Activated CD8-positive, alpha-beta T cell treated with anti-CD3 and anti-CD28 coated beads, Interleukin-2, amount 10 ng/mL, durations not matched to agents 7 days and 5 days (primary cell): ENCODE results near the gene MARVELD1. TPM values are rescaled to one million over a fixed set of nuclear protein-coding genes. Genes with fewer than 3 reads are reported as not detected.
"Not testable (repeated sequence)": the region's sequence is repeated elsewhere in the genome, so short reads cannot be mapped to it uniquely, and the experiment has no call there.

ENCODE experiments used
- ATAC-seq: fragments of 150-1000 bp; cut with Tn5 transposase; one replicate; pipeline ENCODE4 v1.10.0; 2021; ENCODE audit warnings: moderate library complexity
- CTCF ChIA-PET: fragments of 350-600 bp; sonication (Branson Sonifier 250); formaldehyde crosslinking; loops from one replicate; lab custom pipeline; 2021; ENCODE audit warnings: antibody characterized with exemption; lab: Charles Lee
- POLR2A ChIA-PET: fragments of 350-600 bp; sonication (Branson Sonifier 250); formaldehyde crosslinking; loops from one replicate; lab custom pipeline; 2021; ENCODE audit warnings: antibody characterized with exemption; lab: Charles Lee
- DNase-seq: peaks from one replicate; pipeline ENCODE4 v3.0.0-alpha.2; 2020
- H3K27ac Mint-ChIP-seq: one replicate; pipeline ENCODE4 v1.8.0; 2021; ENCODE audit warnings: mild to moderate bottlenecking, mixed read lengths
- H3K27me3 Mint-ChIP-seq: one replicate; pipeline ENCODE4 v1.8.0; 2021; ENCODE audit warnings: low read depth, mixed read lengths
- H3K36me3 Mint-ChIP-seq: one replicate; pipeline ENCODE4 v1.8.0; 2021; ENCODE audit warnings: low read depth, mixed read lengths
- H3K4me1 Mint-ChIP-seq: one replicate; pipeline ENCODE4 v1.8.0; 2021; ENCODE audit warnings: low read depth, mixed read lengths
- H3K4me3 Mint-ChIP-seq: one replicate; pipeline ENCODE4 v1.8.0; 2021; ENCODE audit warnings: mild to moderate bottlenecking, mixed read lengths
- H3K9me3 Mint-ChIP-seq: one replicate; pipeline ENCODE4 v1.8.0; 2022; ENCODE audit warnings: mixed read lengths; ENCODE audit not compliant: insufficient read depth
- total RNA-seq, 2 experiments: library from RNA; stranded (reverse); gene quantifications; one replicate each; pipeline ENCODE4 v1.2.3, GENCODE V29; 2021

MARVELD1 gene
- total RNA-seq, 2 experiments from 2014 or later = 2.2 to 2.4 TPM

- POLR2A ChIA-PET, DNase-seq, ATAC-seq: not testable (repeated sequence)
Observed at GRCh38 chr10:97698072-97698655, 15.4 kb upstream of the MARVELD1 start.

GRCh38 chr10:97701438-97702069, 12.0 kb upstream of the MARVELD1 start:
- peak; percentile 70 for DNase-seq
- Mint-ChIP-seq H3K27ac (no peak overlapping the region), H3K4me3 (no peak overlapping the region), H3K4me1 (no peaks in the 10 kb centered on the region), H3K27me3 (peaks cover 18% of the 10 kb centered on the region), H3K9me3 (no peaks in the 10 kb centered on the region), H3K36me3 (no peaks in the 10 kb centered on the region)
- CTCF ChIA-PET = interaction anchor here (0.6 to 6.4 kb wide), 26 partner anchors 8 to 344 kb away, joined by 3 to 75 read pairs (median 7); partner anchors contain the start of genes ANKRD2, AVPI1, MARVELD1 and PI4K2A
- ATAC-seq = peak; percentile 91
- POLR2A ChIA-PET = no interaction called here

More at GRCh38 chr10:97698072-97698655, 15.4 kb upstream of the MARVELD1 start:
- H3K36me3 Mint-ChIP-seq, H3K4me3 Mint-ChIP-seq, H3K9me3 Mint-ChIP-seq, H3K27ac Mint-ChIP-seq, H3K4me1 Mint-ChIP-seq: not testable (repeated sequence)
- CTCF ChIA-PET = interaction anchor here (0.9 to 2.2 kb wide), 7 partner anchors 11 to 33 kb away, joined by 3 to 15 read pairs (median 4); partner anchors contain the start of gene AVPI1
- peaks cover 14% of the 10 kb centered on the region for H3K27me3 Mint-ChIP-seq

GRCh38 chr10:97703398-97704067, 10.0 kb upstream of the MARVELD1 start:
- Mint-ChIP-seq H3K36me3 (no peaks in the 10 kb centered on the region), H3K9me3 (no peaks in the 10 kb centered on the region), H3K27me3 (peaks cover 15% of the 10 kb centered on the region), H3K4me3 (no peak overlapping the region), H3K4me1 (no peaks in the 10 kb centered on the region), H3K27ac (no peak overlapping the region)
- DNase-seq (no peak), ATAC-seq (no peak)
- CTCF ChIA-PET = interaction anchor here (0.8 to 6.4 kb wide), 5 partner anchors 17 to 337 kb away, joined by 3 to 75 read pairs (median 43); partner anchors contain the start of gene AVPI1
- POLR2A ChIA-PET = no interaction called here

- ChIA-PET POLR2A (no interaction called here), CTCF (interaction anchor here (0.6 to 6.4 kb wide), 2 partner anchors 26 to 339 kb away, joined by 3 to 75 read pairs; no protein-coding TSS in a partner anchor)
- H3K4me1 Mint-ChIP-seq = no peaks in the 10 kb centered on the region
- H3K27me3 Mint-ChIP-seq = peaks cover 20% of the 10 kb centered on the region
- no peaks in the 10 kb centered on the region for H3K36me3 Mint-ChIP-seq
- ATAC-seq (no peak), DNase-seq (no peak)
- no peak overlapping the region for H3K27ac Mint-ChIP-seq
- no peaks in the 10 kb centered on the region for H3K9me3 Mint-ChIP-seq
- no peak overlapping the region for H3K4me3 Mint-ChIP-seq
Observed at GRCh38 chr10:97704341-97704740, 9.2 kb upstream of the MARVELD1 start.

GRCh38 chr10:97705006-97705670, 8.4 kb upstream of the MARVELD1 start:
- Mint-ChIP-seq H3K36me3 (no peaks in the 10 kb centered on the region), H3K27ac (no peak overlapping the region), H3K4me3 (no peak overlapping the region), H3K9me3 (no peaks in the 10 kb centered on the region), H3K4me1 (no peaks in the 10 kb centered on the region), H3K27me3 (peaks cover 21% of the 10 kb centered on the region)
- ChIA-PET POLR2A (no interaction called here), CTCF (interaction anchor here (1.2 to 6.4 kb wide), 2 partner anchors 25 to 29 kb away, joined by 3 to 75 read pairs; no protein-coding TSS in a partner anchor)
- no peak for ATAC-seq
- no peak for DNase-seq

GRCh38 chr10:97707134-97707861, 6.2 kb upstream of the MARVELD1 start:
- H3K36me3 Mint-ChIP-seq = no peaks in the 10 kb centered on the region
- CTCF ChIA-PET = interaction anchor here (1.4 to 11.1 kb wide), 3 partner anchors 23 to 25 kb away, joined by 4 to 171 read pairs (median 75); partner anchors contain the start of gene ZFYVE27
- H3K4me3 Mint-ChIP-seq = no peak overlapping the region
- POLR2A ChIA-PET = no interaction called here
- ATAC-seq (no peak), DNase-seq (no peak)
- no peak overlapping the region for H3K27ac Mint-ChIP-seq
- no peaks in the 10 kb centered on the region for H3K4me1 Mint-ChIP-seq
- no peaks in the 10 kb centered on the region for H3K9me3 Mint-ChIP-seq
- H3K27me3 Mint-ChIP-seq = peaks cover 24% of the 10 kb centered on the region

GRCh38 chr10:97708167-97708566, 5.4 kb upstream of the MARVELD1 start:
- Mint-ChIP-seq H3K9me3 (no peaks in the 10 kb centered on the region), H3K27me3 (peaks cover 27% of the 10 kb centered on the region), H3K4me1 (peaks cover 5% of the 10 kb centered on the region), H3K4me3 (no peak overlapping the region), H3K27ac (no peak overlapping the region), H3K36me3 (no peaks in the 10 kb centered on the region)
- ATAC-seq = no peak
- ChIA-PET POLR2A (interaction anchor here (1.1 kb wide), 1 partner anchor 28 kb away, joined by 3 read pairs; the partner anchor contains the start of gene ZFYVE27), CTCF (interaction anchor here (1.0 to 11.1 kb wide), 6 partner anchors 11 to 337 kb away, joined by 3 to 171 read pairs (median 18); partner anchors contain the start of genes AVPI1 and ZFYVE27)
- no peak for DNase-seq

- Mint-ChIP-seq H3K27me3 (peaks cover 21% of the 10 kb centered on the region), H3K27ac (no peak overlapping the region), H3K4me1 (peaks cover 8% of the 10 kb centered on the region), H3K4me3 (no peak overlapping the region), H3K36me3 (no peaks in the 10 kb centered on the region), H3K9me3 (no peaks in the 10 kb centered on the region)
- ATAC-seq (no peak), DNase-seq (peak; percentile 53)
- ChIA-PET CTCF (interaction anchor here (0.6 to 11.1 kb wide), 16 partner anchors 8 to 336 kb away, joined by 3 to 171 read pairs (median 4); partner anchors contain the start of genes AVPI1, GOLGA7B and ZFYVE27), POLR2A (interaction anchor here (0.6 to 1.1 kb wide), 3 partner anchors 27 to 1550 kb away, joined by 3 to 5 read pairs (median 3); partner anchors contain the start of gene ZFYVE27)
Observed at GRCh38 chr10:97708976-97709946, 4.3 kb upstream of the MARVELD1 start.

- no peaks in the 10 kb centered on the region for H3K9me3 Mint-ChIP-seq
- peaks cover 20% of the 10 kb centered on the region for H3K4me1 Mint-ChIP-seq
- peaks cover 26% of the 10 kb centered on the region for H3K27me3 Mint-ChIP-seq
- H3K4me3 Mint-ChIP-seq = no peak overlapping the region
- no peaks in the 10 kb centered on the region for H3K36me3 Mint-ChIP-seq
- POLR2A ChIA-PET = no interaction called here
- CTCF ChIA-PET = interaction anchor here (0.6 to 11.1 kb wide), 5 partner anchors 10 to 211 kb away, joined by 3 to 171 read pairs (median 25); partner anchors contain the start of gene ZFYVE27
- no peak overlapping the region for H3K27ac Mint-ChIP-seq
- ATAC-seq (no peak), DNase-seq (no peak)
Observed at GRCh38 chr10:97711640-97712572, 1.6 kb upstream of the MARVELD1 start.
